Activated CD4-positive, alpha-beta T cell treated with anti-CD3 and anti-CD28 coated beads for 36 hours (primary cell): ENCODE data around the gene BEGAIN. TPM values are rescaled to one million over a fixed set of nuclear protein-coding genes. Genes with fewer than 3 reads are reported as not detected.
"Not testable (repeated sequence)": the region's sequence is repeated elsewhere in the genome, so short reads cannot be mapped to it uniquely, and the experiment has no call there.

Experiments
- ATAC-seq: fragments of 200-7000 bp; cut with Tn5 transposase; one replicate; pipeline ENCODE4 v1.10.0; 2021; ENCODE audit warnings: mild to moderate bottlenecking, moderate library complexity
- CTCF ChIA-PET: fragments of 350-600 bp; sonication (Branson Sonifier 250); formaldehyde crosslinking; loops from one replicate; lab custom pipeline; 2021; ENCODE audit warnings: antibody characterized with exemption; lab: Charles Lee
- POLR2A ChIA-PET: fragments of 350-600 bp; sonication (Branson Sonifier 250); formaldehyde crosslinking; loops from one replicate; lab custom pipeline; 2021; ENCODE audit warnings: antibody characterized with exemption, inconsistent platforms; lab: Charles Lee
- DNase-seq: peaks from one replicate; pipeline ENCODE4 v3.0.0-alpha.2; 2020
- H3K27ac Mint-ChIP-seq: one replicate; pipeline ENCODE4 v1.8.0; 2021; ENCODE audit warnings: mixed read lengths
- H3K27me3 Mint-ChIP-seq: one replicate; pipeline ENCODE4 v1.8.0; 2021; ENCODE audit warnings: mixed read lengths
- H3K36me3 Mint-ChIP-seq: one replicate; pipeline ENCODE4 v1.8.0; 2021; ENCODE audit warnings: low read depth, mixed read lengths
- H3K4me1 Mint-ChIP-seq: one replicate; pipeline ENCODE4 v1.8.0; 2021; ENCODE audit warnings: mixed read lengths
- H3K4me3 Mint-ChIP-seq: one replicate; pipeline ENCODE4 v1.8.0; 2021; ENCODE audit warnings: mild to moderate bottlenecking, moderate library complexity, mixed read lengths
- H3K9me3 Mint-ChIP-seq: one replicate; pipeline ENCODE4 v1.8.0; 2021; ENCODE audit warnings: low read depth, mixed read lengths
- intact Hi-C, 2 experiments: fragments of 100-400 bp; cut with DNase I in 1 of 2; cut with micrococcal nuclease in 1 of 2; formaldehyde crosslinking; loops; one replicate each; pipeline versions ENCODE4 v1.14.2 to v1.15.1; 2022 to 2024; cut with DNase I, micrococcal nuclease
- total RNA-seq, 2 experiments: library from RNA; stranded (reverse); gene quantifications; one replicate each; pipeline ENCODE4 v1.2.3, GENCODE V29; 2021

The BEGAIN gene
- total RNA-seq, 2 experiments from 2014 or later, result 3.1 to 3.5 TPM

DNA sequence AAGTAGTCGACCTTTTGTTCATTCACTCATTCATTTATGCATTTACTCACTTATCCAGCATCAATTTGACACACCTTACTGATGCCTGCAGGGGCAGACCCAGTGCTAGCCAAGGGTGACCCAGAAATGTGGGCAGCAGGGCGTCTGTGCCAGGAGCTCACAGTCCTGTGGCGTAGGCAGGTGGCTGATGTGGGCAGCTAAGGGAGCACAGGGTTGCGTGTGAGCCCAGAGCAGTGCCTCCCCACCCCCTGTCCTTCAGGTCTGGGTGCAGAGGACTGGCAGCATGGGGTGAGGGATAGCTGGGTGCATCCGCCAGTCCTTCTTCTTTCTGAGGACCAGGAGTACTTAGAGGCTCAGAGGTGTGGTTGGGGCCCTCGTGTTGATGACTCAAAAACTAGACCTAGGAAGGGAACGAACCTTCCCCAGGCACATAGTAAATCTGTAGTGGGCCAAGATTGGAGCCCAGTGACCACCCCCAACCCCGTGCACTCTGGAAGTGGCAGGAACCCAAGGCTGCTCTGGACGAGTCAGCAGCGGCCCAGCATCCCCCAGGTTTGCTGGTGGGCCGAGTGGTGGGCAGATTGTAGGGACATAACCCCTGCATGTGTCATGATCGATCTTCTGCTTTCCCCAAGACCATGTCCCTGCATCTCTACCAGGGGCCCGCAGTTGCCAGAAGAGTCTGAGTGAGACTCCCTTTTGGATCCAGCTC is 63.9 kb downstream of the BEGAIN start:
- no peak for ATAC-seq
- DNase-seq, result no peak
- Mint-ChIP-seq H3K4me3 (no peak overlapping the region), H3K9me3 (no peaks in the 10 kb centered on the region), H3K4me1 (no peaks in the 10 kb centered on the region), H3K36me3 (no peaks in the 10 kb centered on the region), H3K27ac (no peak overlapping the region), H3K27me3 (no peaks in the 10 kb centered on the region)
- CTCF ChIA-PET, result interaction anchor here (1.7 to 4.0 kb wide), 2 partner anchors 11 to 122 kb away, joined by 4 to 57 read pairs; no protein-coding TSS in a partner anchor
- POLR2A ChIA-PET, result no interaction called here
- intact Hi-C loops, result loop anchor here in 1 of 2 experiments (10.0 kb wide), 1 partner anchor 138 kb away; no protein-coding TSS in a partner anchor

DNA sequence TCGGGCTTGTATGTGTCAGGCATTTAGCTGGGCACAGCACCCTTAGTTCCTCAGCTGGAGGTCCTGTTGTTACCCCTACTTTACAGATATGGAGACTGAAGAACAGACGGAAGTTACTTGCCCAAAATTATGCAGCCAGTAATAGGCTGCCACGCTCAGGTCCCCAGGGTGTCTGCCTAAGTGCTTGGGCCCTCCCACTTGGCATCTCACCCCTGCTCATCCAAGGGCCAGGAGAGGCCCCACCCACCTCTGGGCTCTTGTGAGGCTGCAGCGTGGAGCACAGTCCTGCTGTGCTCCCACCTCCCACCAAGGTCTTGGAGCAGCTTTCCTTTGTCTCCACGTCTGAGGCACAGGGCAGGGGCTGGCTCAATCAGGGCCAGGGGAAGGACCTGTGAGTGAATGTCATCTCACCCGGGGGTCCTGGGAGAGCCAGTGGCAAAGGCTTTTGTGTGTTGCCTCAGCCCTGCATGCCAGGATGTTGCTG is 64.6 kb downstream of the BEGAIN start:
- no peak for DNase-seq
- no peak for ATAC-seq
- Mint-ChIP-seq H3K27ac (no peak overlapping the region), H3K36me3 (no peaks in the 10 kb centered on the region), H3K4me3 (no peak overlapping the region), H3K27me3 (no peaks in the 10 kb centered on the region), H3K4me1 (no peaks in the 10 kb centered on the region), H3K9me3 (no peaks in the 10 kb centered on the region)
- ChIA-PET CTCF (interaction anchor here (1.2 to 4.0 kb wide), 3 partner anchors 123 to 130 kb away, joined by 4 to 57 read pairs (median 5); no protein-coding TSS in a partner anchor), POLR2A (no interaction called here)
- intact Hi-C loops, result loop anchor here in 1 of 2 experiments (10.0 kb wide), 1 partner anchor 138 kb away; no protein-coding TSS in a partner anchor

GRCh38 chr14:100506053-100506452 is 81.2 kb downstream of the BEGAIN start:
- H3K4me3 Mint-ChIP-seq, H3K27ac Mint-ChIP-seq, intact Hi-C loops, H3K9me3 Mint-ChIP-seq, DNase-seq, POLR2A ChIA-PET, H3K36me3 Mint-ChIP-seq, H3K4me1 Mint-ChIP-seq, H3K27me3 Mint-ChIP-seq, CTCF ChIA-PET, ATAC-seq: not testable (repeated sequence)

GRCh38 chr14:100504372-100505078 is 82.7 kb downstream of the BEGAIN start:
- POLR2A ChIA-PET, result no interaction called here
- Mint-ChIP-seq H3K4me3 (no peak overlapping the region), H3K36me3 (peaks cover 8% of the 10 kb centered on the region), H3K27me3 (no peaks in the 10 kb centered on the region), H3K9me3 (peaks cover 9% of the 10 kb centered on the region), H3K4me1 (peaks cover 5% of the 10 kb centered on the region), H3K27ac (no peak overlapping the region)
- DNase-seq, result no peak
- intact Hi-C loops, result no loop called here
- no peak for ATAC-seq
- CTCF ChIA-PET, result interaction anchor here (0.9 kb wide), 1 partner anchor 141 kb away, joined by 3 read pairs; no protein-coding TSS in a partner anchor

DNA sequence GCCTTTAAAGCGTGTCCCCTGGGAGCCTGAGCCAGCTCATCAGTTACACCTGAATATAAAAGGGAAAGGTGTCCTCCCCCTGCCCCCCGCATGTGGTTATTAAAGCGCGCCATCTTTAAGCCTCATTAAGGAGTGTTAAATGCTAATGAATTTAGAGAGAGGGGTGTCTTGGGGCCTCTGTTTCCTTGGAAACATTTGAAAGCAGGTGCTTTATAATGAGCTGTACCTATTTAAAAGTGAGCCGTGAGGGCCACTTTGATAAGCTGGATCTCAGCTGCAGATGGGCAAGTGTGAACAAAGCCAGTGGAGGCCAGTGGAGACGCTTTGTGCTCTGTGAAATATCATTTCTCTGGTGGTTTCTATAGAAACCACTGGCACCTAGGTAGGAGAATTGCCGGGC is 84.0 kb downstream of the BEGAIN start:
- H3K4me3 Mint-ChIP-seq, result no peak overlapping the region
- H3K9me3 Mint-ChIP-seq, result peaks cover 9% of the 10 kb centered on the region
- no peaks in the 10 kb centered on the region for H3K27me3 Mint-ChIP-seq
- CTCF ChIA-PET, result interaction anchor here (0.7 kb wide), 1 partner anchor 348 kb away, joined by 4 read pairs; no protein-coding TSS in a partner anchor
- no peak overlapping the region for H3K27ac Mint-ChIP-seq
- peaks cover 8% of the 10 kb centered on the region for H3K36me3 Mint-ChIP-seq
- POLR2A ChIA-PET, result no interaction called here
- peaks cover 5% of the 10 kb centered on the region for H3K4me1 Mint-ChIP-seq
- DNase-seq, result no peak
- ATAC-seq, result no peak
- intact Hi-C loops, result no loop called here

GRCh38 chr14:100502622-100503220 is 84.5 kb downstream of the BEGAIN start:
- Mint-ChIP-seq H3K4me1 (peaks cover 2% of the 10 kb centered on the region), H3K27me3 (no peaks in the 10 kb centered on the region), H3K4me3 (no peak overlapping the region), H3K9me3 (peaks cover 9% of the 10 kb centered on the region), H3K27ac (no peak overlapping the region), H3K36me3 (peaks cover 8% of the 10 kb centered on the region)
- ChIA-PET POLR2A (no interaction called here), CTCF (interaction anchor here (0.7 kb wide), 1 partner anchor 347 kb away, joined by 4 read pairs; no protein-coding TSS in a partner anchor)
- no peak for ATAC-seq
- intact Hi-C loops, result no loop called here
- no peak for DNase-seq

GRCh38 chr14:100500128-100500527 is 87.1 kb downstream of the BEGAIN start:
- H3K4me3 Mint-ChIP-seq, result no peak overlapping the region
- H3K27ac Mint-ChIP-seq, result no peak overlapping the region
- peaks cover 7% of the 10 kb centered on the region for H3K9me3 Mint-ChIP-seq
- DNase-seq (no peak), ATAC-seq (no peak)
- H3K4me1 Mint-ChIP-seq, result no peaks in the 10 kb centered on the region
- POLR2A ChIA-PET, result no interaction called here
- H3K36me3 Mint-ChIP-seq, result peaks cover 5% of the 10 kb centered on the region
- intact Hi-C loops, result no loop called here
- H3K27me3 Mint-ChIP-seq, result no peaks in the 10 kb centered on the region
- CTCF ChIA-PET, result interaction anchor here (0.6 to 1.0 kb wide), 3 partner anchors 60 to 343 kb away, joined by 3 to 4 read pairs (median 3); no protein-coding TSS in a partner anchor

DNA sequence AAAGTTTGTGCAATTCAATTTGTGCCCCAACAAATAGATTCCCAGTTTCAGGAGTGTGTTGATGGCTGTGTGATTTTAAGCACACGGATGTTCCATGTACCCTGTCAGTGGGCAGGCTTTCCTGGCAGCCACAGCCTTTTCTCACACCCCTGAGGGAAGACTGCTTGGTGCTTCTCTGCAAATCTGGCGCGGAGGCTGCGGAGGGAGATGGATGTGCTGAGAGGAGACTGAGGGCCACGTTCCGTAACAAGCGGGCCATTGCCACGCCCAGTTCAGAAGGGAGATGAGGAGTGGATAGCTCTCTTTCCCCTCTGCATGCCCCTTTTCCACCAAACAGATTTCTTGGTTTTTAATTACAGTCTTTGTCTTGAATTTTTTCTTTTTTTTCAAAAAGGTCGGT is 89.1 kb downstream of the BEGAIN start:
- H3K36me3 Mint-ChIP-seq, result peaks cover 2% of the 10 kb centered on the region
- CTCF ChIA-PET, result interaction anchor here (1.0 kb wide), 1 partner anchor 58 kb away, joined by 3 read pairs; no protein-coding TSS in a partner anchor
- DNase-seq, result no peak
- H3K27me3 Mint-ChIP-seq, result no peaks in the 10 kb centered on the region
- POLR2A ChIA-PET, result no interaction called here
- no peaks in the 10 kb centered on the region for H3K4me1 Mint-ChIP-seq
- H3K9me3 Mint-ChIP-seq, result no peaks in the 10 kb centered on the region
- intact Hi-C loops, result no loop called here
- no peak for ATAC-seq
- H3K27ac Mint-ChIP-seq, result no peak overlapping the region
- no peak overlapping the region for H3K4me3 Mint-ChIP-seq

DNA sequence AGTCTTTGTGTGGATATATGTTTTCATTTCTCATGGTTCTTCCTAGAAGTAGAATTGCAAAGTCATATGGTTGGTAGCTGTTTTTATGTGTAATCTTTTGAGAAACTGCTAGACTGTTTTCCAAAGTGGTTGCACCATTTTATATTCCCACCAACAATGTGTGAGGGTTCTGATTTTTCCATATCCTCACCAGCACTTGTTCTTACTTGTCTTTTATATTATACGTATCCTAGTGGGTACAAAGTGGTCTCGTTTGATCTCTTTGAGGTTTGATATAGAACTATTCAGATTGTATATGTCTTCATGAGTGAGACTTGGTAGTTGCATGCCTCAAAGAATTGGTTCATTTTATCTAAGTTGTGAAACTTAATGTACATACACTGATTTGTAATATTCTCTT is 91.3 kb downstream of the BEGAIN start:
- ATAC-seq, result no peak
- Mint-ChIP-seq H3K27ac (no peak overlapping the region), H3K9me3 (no peaks in the 10 kb centered on the region), H3K27me3 (no peaks in the 10 kb centered on the region), H3K4me1 (no peaks in the 10 kb centered on the region), H3K36me3 (no peaks in the 10 kb centered on the region), H3K4me3 (no peak overlapping the region)
- intact Hi-C loops, result no loop called here
- no peak for DNase-seq
- POLR2A ChIA-PET, result no interaction called here
- CTCF ChIA-PET, result no interaction called here

DNA sequence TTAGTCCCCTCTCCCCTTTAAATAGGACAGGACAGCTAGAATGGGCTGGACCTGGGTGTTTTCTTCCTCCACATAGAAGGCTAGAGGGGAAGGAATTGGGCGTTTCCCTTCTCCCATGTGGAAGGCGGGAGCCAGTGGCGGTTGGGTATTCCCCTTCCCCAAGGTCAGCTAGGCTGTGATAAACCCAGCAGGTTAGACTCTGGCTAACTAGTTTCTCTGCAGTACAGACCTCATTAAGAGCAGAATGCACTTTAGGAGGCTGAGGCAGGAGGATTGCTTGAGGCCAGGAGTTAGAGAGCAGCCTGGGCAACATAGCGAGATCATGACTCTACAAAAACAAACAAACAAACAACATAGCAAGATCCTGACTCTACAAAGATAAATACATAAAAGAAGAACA is 92.6 kb downstream of the BEGAIN start:
- no peaks in the 10 kb centered on the region for H3K36me3 Mint-ChIP-seq
- no peaks in the 10 kb centered on the region for H3K9me3 Mint-ChIP-seq
- H3K27ac Mint-ChIP-seq, result no peak overlapping the region
- no peaks in the 10 kb centered on the region for H3K4me1 Mint-ChIP-seq
- ATAC-seq, result no peak
- DNase-seq, result no peak
- H3K4me3 Mint-ChIP-seq, result no peak overlapping the region
- no peaks in the 10 kb centered on the region for H3K27me3 Mint-ChIP-seq
- intact Hi-C loops, result no loop called here
- ChIA-PET POLR2A (no interaction called here), CTCF (interaction anchor here (1.0 kb wide), 1 partner anchor 109 kb away, joined by 3 read pairs; no protein-coding TSS in a partner anchor)

DNA sequence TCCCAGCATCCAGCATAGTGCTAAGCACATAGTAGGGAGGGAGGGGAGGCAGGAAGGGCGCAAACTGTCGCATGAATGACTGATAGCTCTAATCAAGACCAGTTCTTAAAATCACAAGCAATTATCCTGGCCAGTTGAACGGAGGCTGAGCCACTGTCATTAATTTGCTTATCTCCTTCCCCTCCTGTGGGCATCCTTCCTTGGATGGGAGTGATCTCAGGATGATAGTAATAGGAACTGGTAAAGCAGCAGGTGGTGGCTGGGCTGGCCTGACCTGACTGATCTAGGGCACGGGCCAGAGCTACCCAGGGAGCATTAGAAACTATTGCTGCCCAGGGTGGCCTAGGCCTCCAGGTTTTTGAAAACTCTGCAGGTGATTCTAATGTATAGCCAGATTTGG is 97.0 kb downstream of the BEGAIN start:
- intact Hi-C loops, result no loop called here
- Mint-ChIP-seq H3K27me3 (no peaks in the 10 kb centered on the region), H3K36me3 (peaks cover 6% of the 10 kb centered on the region), H3K4me3 (no peak overlapping the region), H3K9me3 (no peaks in the 10 kb centered on the region), H3K4me1 (peaks cover 21% of the 10 kb centered on the region), H3K27ac (no peak overlapping the region)
- ChIA-PET CTCF (interaction anchor here (0.7 kb wide), 1 partner anchor 802 kb away, joined by 3 read pairs; no protein-coding TSS in a partner anchor), POLR2A (no interaction called here)
- DNase-seq, result no peak
- ATAC-seq, result no peak
